Measurements from ENCODE around the gene UGT2B7.
"Not testable (repeated sequence)": the region's sequence is repeated elsewhere in the genome, so short reads cannot be mapped to it uniquely, and the experiment has no call there.

The UGT2B7 gene

DNA sequence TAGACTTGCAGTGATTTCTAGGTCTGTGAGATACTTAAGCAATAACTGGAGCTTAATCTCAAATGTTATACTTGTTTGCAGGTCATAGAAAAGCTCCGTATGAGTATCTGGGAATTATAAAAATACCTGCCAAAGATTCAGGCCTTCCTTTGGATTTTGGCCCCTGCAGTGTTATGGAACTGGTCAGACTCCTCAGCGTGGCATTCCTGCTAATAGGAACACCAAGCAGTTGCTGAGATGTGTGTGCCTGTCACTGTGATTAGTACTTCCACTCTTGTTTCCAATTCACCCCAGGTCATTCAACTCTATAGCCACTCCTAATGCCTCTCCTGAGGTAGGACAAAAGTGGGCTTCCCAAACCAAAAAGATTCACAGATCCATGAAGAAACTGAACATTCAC is 7.8 kb upstream of the UGT2B7 start:
- no peak for DNase-seq (ENCODE audit: low spot score)

DNA sequence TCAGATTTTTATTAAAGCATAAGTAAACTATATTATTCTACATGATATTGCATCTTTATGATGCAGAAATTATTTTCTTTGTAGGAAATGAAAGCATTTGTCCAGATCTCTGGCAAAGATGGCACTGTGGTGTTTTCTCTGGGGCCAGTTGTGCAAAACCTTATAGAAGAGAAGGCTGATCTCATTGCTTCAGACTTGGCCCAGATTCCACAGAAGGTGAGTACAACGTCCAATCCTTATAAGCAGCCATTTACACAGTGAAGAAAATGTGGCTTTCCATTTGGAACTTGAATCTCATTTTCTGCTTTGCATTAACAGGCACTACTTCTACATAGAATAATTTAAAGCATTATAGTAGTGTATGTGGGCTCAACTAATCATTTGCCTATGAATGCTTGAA is 6.9 kb upstream of the UGT2B7 start:
- no peak for DNase-seq (ENCODE audit: low spot score)

DNA sequence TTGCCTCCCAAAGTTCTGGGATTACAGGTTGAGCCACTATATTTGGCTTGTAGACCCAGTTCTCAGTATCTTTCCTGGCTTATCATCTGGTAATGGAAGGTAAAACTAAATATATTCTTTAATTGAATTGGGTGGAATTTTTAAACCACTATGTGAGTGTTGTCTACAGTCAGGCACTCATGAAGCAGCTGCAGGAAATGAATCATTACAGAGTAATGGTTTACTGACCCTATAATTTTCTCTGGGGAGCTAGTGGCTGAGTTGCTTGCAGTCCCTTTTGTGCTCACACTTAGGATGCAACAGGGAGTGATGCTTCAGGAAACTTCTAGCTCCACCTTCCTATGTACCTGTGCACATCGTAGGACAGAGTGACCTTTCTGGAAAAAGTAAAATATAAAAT is 4.1 kb upstream of the UGT2B7 start:
- no peak for DNase-seq (ENCODE audit: low spot score)

DNA sequence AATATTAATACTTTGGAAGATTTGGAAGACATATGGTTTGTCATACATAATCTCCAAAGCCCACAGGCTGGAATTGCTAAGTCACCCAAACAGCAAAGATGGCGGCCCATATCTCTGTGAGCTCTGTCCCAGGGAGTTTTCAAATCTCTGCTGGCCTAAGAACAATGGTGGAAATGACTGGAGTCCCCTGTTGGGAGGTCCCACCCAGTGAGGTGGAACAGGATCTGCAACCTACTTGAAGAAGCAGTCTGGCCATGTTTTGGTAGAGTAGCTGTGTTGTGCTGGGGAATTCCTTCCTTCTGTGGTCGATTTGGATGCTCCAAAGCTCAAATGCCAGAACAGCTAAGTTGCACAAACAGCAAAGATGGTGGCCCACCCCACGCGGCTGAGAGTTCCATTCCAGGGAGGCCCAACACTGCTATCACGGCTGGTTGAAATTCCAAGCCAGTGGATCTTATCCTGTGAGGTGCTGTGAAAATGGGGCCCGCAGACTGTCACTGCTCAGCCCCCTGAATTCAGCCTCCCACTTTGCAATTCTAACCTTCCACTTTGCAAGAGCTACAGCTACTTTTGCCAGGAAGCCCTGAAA is 3.2 kb upstream of the UGT2B7 start:
- DNase-seq (ENCODE audit: low spot score), result no peak

DNA sequence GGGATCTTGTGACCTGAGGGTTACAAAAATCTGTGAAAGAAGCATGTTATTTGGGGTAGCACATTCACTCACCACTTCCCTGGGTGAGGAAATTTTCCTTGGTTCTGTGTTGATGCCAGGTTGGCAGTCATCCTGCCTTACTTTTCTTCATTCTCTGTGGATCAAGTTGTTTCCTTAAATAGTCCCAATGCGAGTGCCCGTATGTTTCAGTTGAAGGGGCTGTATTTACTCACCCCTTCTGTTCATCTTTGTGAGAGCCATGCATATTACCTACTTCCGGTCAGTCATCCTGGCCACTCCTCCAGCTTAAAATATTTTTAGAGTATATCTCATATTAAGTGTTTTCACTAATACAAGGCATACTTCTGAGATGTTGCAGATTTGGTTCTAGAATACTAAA is 2.6 kb upstream of the UGT2B7 start:
- DNase-seq (ENCODE audit: low spot score), result no peak

DNA sequence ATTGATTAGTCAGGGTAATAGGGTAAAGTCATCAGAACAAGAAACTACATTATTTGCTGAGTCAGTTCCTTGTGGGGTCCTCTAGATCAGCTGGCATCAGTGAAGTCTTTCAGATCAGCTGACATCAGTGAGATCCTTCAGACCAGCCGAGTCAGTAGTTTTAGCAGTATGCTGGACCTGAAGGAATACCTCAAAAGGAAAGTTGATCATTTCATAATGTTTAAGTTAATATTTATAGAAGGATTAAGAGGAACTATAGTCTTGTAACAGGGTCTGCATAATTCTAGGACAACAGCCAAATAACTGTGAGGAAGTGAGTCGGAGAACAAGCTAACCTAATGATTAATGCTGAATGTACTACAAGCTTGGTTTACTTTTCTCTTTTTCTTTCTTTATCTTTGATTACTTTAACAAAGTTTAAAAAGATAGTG is 958 bp upstream of the UGT2B7 start:
- DNase-seq (ENCODE audit: low spot score), result no peak

DNA sequence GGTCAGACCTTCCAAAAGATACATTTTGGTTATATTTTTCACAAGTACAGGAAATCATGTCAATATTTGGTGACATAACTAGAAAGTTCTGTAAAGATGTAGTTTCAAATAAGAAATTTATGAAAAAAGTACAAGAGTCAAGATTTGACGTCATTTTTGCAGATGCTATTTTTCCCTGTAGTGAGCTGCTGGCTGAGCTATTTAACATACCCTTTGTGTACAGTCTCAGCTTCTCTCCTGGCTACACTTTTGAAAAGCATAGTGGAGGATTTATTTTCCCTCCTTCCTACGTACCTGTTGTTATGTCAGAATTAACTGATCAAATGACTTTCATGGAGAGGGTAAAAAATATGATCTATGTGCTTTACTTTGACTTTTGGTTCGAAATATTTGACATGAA is 536 bp downstream of the UGT2B7 start:
- no peak for DNase-seq (ENCODE audit: low spot score)

DNA sequence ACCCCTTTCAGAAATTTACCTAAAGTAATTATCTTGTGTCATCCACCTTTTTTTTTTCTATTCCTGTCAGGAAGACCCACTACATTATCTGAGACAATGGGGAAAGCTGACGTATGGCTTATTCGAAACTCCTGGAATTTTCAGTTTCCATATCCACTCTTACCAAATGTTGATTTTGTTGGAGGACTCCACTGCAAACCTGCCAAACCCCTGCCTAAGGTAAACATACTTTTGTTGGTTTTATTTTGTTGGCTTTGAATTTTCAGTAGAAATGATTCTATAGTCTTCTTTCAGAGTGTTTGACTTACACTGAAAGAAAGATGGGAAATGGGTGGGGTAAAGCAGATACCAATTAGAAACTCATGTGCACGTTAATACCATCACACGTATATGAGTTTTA is 2.2 kb downstream of the UGT2B7 start:
- no peak for DNase-seq (ENCODE audit: low spot score)

DNA sequence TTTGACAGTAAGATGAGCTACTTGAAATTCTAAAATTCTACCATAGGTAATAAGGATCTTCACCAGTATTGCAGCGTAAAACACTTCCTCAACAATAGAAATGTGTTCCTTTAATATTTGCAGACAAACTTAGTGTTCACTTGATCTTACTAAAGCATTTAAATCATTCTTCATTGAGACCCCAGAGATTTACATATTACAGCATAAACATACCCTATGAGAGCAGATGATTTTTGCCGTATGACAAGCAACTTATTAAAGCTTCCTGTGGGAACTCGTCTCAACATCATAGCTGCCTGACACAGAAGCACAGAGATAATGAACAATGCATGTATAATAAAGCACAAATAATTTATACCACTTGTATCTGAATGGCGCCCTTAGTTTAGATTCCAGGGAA is 3.6 kb downstream of the UGT2B7 start:
- DNase-seq (ENCODE audit: low spot score), result no peak

DNA sequence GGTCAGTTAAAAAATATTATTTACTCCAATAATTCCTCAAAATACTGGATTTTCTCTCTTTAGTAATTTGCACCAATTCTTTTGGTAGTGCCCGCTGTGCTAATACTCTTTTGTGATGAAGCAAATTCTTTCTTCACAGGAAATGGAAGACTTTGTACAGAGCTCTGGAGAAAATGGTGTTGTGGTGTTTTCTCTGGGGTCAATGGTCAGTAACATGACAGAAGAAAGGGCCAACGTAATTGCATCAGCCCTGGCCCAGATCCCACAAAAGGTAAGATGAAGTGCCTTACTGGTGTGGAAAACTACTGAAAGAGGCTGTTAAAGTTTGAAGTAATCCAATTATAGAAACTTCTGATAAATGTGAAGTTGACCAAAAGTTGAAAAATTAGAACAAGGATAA is 6.4 kb downstream of the UGT2B7 start:
- not testable (repeated sequence) for DNase-seq (ENCODE audit: low spot score)

DNA sequence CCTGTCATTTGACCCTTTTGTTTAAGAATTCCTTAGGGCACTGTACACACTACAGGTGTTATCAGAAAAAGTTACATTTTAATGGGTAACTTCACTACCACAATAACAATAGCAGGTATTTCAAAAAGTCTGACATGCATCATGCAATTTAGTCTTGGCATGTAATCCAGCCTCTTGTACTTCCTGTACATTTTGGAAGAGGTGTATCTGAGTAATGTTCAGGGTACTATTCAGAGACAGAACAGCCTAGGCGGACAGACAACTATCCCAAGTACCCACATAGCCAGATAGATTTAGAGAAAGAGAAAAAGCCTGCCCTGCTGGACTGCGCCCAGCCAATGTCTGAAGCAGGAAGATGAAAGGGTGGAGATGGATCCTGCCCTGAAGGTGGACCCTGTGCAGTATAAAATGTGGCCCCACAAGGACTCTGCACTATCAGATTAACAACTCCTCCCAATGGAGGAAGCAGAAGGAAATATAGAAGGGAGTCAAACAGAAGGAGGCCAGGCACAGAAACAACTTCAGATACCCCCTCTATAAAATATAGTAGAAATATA is 8.5 kb downstream of the UGT2B7 start:
- no peak for DNase-seq (ENCODE audit: low spot score)

DNA sequence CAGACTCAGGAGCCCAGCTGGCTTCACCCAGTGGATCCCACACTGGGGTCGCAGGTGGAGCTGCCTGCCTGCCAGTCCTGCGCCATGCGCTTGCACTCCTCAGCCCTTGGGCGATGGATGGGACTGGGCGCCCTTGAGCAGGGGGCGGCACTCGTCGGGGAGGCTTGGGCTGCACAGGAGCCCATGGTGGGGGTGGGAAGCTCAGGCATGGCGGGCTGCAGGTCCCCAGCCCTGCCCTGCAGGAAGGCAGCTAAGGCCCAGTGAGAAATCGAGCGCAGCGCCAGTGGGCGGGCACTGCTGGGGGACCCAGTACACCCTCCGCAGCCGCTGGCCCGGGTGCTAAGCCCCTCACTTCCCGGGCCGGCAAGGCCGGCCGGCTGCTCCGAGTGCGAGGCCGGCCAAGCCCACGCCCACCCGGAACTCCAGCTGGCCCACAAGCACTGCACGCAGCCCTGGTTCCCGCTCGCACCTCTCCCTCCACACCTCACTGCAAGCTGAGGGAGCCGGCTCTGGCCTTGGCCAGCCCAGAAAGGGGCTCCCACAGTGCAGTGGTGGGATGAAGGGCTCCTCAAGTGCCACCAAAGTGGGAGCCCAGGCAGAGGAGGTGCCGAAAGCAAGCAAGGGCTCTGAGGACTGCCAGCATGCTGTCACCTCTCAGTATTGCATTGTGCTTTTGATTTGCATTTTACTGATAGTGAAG is 19.0 kb downstream of the UGT2B7 start:
- not testable (repeated sequence) for DNase-seq (ENCODE audit: low spot score)

DNA sequence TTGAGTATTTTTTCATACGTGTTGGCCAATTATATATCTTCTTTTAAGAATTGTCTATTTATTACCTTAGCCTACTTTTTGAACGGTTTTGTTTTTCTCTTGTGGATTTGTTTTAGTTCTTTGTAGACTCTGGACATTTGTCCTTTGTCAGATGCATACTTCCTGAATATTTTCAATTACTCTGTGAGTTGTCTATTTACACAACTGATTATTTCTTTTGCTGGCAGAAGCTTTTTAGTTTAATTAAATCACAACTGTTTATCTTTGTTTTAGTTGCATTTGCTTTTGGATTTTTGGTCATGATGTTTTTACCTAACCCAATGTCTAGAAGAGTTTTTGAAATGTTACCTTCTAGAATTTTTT is 19.6 kb downstream of the UGT2B7 start:
- no peak for DNase-seq (ENCODE audit: low spot score)

DNA sequence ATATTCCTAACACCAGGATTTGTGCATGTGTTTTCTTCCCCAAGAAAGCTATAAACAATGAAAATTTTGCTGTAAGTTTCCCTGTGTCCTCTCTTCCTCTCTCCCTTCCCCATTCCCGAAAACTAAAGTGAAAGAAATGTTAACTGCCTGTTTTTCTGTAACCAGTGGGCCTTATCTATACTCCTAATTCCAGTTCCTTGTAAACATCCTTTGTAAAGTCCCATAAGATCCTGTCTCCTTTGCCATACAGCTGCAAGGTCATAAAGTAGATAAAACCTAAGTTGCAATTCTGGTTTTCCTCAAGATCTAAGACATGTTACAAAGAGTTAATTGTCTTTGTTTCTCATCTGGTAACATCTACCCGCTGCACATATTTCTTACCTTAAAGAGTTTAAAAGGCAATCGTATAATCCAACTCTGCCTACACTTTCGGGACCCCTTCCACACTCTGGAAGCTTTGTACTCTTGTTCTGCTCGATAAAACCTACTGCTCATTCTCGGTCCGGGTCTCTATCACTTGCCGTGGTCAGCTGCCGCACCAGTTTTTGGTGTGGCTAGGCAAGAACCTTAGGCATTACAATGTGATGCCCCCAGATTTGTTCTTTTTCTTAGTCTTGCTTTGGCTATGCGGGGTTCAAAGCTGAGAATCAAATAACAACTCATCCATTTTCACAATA is 20.5 kb downstream of the UGT2B7 start:
- no peak for DNase-seq (ENCODE audit: low spot score)

DNA sequence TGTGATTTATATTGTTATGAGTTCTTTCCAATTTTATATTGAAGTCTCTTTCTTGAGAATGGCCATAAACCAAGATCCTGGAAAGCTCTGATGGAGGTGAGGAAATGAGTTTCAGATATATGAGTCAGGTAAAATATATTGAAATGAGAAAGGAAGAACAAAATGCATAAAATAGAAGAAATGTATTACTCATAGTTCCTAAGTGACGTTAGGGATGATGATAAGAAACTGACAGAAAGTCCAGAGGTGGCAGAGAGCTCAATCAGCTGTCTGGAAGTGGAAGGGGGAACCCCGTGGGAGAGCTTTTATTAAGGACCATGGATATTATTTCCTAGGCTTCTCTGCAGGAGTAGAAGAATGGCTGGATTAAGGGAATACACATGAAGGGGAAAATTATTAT is 24.6 kb downstream of the UGT2B7 start:
- no peak for DNase-seq (ENCODE audit: low spot score)

DNA sequence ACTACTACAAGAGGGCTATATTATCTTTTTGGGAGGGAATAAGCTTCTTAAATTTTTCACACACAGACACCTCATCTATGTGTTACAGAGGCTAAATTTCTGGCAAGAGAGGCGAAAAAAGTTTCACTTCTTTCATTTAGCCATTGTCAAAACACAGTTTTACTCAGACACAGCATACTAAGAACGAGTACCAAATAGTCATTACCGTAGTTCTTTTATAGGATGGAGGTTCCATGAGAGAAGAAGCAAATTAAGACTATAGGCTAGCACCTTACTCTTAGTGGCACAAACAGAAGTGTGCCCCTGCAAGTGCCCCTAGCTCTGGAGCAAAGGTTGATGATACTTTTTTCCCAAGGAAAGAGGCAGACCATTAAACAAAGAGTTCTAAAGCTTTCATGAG is 26.2 kb downstream of the UGT2B7 start:
- no peak for DNase-seq (ENCODE audit: low spot score)

DNA sequence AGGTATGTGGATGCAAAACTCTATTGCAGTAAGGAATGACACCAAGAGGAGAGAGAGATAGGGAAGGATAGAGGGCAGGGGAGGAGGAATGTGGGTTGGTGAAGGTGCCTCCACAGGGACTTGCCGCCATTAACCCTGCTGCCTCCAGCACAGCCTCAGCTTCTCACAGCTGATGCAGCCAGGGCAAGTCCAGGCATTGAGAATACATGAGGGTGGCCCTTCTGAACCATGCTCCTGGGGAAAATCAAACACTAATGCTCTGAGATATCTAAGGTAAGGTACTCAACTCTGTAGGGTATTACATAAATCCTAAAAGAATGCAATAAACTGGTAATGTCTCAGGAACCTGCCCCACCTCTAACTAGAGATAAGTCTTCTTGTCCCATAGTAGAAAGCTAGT is 28.7 kb downstream of the UGT2B7 start:
- no peak for DNase-seq (ENCODE audit: low spot score)

DNA sequence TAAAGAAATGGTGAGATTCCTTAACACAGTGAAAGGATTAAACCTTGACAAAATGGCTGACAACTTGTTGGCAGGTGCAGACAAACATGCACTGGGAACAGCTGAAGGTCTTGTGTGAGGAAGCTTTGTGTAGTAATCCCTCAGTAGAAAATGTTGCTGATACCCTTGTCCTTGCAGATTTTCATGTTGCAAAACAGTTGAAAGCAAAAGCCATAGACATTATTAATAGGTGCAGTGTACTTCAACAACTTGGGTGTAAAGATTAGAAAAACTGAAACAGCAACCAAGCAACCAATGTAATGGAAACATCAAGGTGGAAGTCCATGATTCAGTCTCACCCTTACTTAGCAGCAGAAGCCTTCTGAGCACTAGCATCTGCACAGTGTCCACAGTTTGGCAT is 29.8 kb downstream of the UGT2B7 start:
- no peak for DNase-seq (ENCODE audit: low spot score)

DNA sequence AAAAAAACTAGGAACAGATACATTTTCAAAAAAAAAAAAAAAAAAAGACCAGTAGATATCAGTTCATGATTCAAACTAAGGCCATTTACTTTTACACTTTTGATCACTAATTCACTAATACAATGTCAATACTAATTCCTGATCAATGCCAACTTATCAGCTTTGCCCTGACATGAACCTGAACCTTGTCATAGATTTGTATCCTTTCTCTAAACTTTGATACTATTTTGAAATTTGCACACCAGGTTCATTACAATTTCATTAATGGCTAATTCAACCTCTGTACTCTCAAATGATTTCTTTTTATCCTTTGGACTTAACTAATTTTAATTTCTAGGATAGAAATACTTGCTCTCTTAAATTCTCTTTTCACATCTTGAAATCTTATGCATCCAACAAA is 37.7 kb downstream of the UGT2B7 start:
- no peak for DNase-seq (ENCODE audit: low spot score)

DNA sequence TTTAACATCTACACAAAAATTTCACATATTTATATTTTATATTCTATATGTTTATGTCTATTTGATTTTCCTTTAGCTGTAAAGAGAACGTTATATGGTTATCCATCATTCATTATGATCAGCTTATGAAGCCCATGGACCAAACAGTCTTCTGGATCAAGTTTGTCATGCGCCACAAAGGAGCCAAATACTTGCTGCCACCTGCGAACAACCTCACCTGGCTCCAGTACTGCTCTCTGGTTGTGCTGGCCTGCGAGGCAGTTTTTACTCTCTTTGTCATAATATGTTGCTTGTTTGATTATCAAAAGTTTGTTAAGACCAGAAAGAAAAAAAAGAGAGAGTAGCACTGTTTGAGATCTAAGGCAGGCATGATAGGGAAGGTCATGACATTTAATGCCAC is 38.2 kb downstream of the UGT2B7 start:
- no peak for DNase-seq (ENCODE audit: low spot score)

DNA sequence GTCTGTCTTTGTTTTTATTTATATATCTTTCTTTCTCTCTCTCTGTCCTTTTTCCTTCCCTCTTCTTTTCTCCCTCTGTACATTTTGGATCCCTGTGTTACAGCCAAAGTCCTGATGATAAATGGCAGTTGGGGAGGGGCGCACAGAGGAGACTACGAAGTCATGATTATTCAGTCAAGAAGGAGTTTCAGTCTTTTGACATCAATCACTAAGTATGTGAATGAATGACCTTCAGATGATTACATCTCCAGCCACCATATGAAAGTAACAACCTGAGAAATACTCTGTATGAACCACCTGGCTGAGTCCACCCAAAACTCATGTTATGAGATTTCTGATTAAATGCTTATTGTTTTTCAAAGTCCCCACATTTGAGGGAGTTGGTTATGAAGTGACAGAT is 45.0 kb downstream of the UGT2B7 start:
- no peak for DNase-seq (ENCODE audit: low spot score)

DNA sequence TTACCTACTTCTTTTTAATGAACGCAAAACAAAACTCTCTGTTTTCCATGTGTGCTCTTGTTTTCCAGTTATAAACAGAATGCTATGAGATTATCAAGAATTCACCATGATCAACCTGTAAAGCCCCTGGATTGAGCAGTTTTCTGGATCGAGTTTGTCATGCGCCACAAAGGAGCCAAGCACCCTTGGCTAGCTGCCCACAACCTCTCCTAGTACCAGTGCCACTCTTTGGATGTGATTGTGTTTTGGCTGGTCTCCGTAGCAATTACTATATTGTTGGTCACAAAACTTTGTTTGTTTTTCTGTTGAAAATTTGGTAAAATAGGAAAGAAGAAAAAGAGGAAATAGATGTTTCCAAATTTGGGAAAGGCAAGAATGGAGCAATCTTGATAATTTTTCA is 51.1 kb downstream of the UGT2B7 start:
- DNase-seq (ENCODE audit: low spot score), result no peak

DNA sequence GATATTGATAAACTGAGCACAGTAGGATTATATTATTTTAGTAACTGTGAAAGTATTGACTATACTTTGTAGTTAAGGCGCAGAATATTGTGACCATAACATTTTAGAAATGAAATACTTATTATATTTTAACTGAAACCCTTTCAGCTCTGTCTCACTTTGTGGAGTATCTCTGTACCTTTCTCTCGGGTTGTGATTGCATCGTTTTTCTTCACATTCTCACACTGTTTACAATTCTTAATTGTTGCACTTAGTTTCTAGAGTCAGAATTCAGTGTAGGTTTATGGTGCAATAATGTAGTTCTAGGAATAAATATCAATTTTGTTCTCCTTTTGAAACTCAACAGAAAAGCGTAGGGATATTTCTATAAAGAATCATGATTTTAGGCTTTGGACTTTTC is 57.7 kb downstream of the UGT2B7 start:
- DNase-seq (ENCODE audit: low spot score), result no peak

DNA sequence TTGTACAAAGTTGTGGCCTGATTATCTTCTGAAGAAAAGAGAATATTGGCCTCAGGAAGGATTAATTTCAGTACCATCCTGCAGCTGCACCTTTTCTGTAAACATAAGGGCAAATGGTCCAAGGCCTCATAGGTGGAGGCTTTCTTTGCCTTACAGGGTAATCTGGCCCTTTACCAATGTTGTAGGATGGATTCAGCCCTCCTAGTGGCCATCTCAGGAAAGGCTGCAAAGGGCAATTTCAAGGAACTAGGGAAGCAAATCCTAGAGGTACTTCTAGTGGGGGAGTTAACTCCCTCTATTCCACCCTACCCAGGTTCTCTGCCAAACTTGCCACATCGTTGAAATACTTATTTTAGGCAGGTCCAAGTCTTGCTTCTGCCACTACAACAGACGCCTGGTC is 60.6 kb downstream of the UGT2B7 start:
- no peak for DNase-seq (ENCODE audit: low spot score)
